GM21723 (cell line): ENCODE measurements around the gene MGRN1.
"Not testable (repeated sequence)": the region's sequence is repeated elsewhere in the genome, so short reads cannot be mapped to it uniquely, and the experiment has no call there.

Experiments
- ATAC-seq: cut with Tn5 transposase; IDR thresholded peaks from one replicate; pipeline ENCODE4 v1.9.1; 2021; ENCODE audit warnings: mild to moderate bottlenecking, moderate library complexity; ENCODE audit not compliant: unreplicated experiment

MGRN1 gene

DNA sequence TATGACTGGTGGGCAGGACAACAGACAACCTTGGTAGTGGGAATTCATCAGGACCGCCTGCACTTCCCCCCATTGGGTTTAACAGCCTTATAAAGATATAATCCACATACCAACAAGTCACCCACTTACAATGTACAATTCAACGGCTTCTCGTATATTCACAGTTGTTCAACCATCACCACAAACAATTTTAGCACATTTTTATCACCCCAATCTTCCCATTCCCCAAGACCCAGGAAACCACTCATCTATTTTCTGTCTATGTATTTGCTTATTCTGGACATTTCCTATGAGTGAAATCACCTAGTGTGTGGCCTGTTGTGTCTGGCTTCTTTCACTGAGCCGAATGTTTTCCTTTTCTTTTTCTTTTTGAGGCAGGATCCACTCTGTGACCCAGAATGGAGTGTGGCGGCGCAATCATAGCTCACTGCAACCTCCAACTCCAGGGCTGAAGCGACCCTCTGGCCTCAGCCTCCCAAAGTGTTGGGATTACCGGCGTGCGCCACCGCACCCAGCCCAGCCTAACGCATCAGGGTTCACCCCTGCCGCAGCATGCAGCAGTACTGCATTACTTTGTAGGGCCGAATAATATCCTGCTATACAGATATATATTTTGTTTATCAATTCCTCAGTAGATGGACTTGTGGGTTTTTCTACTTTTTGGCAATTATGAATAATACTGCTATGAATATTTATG, 98.6 kb downstream of the MGRN1 start:
- no peak for ATAC-seq

DNA sequence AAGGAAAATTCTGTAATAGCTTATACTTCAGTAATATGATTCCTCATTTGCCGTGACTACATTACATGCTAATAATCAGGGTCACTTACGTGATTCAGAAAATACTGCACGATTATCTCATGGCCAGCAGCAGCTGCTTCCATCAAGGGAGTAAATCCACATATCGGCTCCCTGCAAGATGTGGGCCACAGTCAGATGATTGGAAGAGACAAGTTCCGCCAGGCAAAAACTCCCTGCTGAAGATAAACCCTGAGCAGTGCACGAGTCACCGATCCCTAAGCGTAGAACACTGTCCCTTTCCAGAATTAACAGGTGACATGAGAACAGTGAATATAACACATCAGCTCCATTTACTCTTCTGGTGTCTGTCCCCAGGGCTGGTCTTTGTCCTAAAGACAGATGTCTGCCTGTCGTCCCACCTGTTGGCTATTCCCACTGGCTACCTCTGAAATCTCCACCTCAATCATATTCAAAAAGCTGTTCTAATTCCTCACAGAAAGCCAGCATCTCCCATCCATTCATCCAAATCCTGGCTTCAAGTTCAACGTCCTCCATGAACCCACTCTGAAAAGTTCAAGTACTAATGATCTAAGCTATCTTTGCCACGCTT, 100.1 kb downstream of the MGRN1 start:
- no peak for ATAC-seq

- no peak for ATAC-seq
Observed at GRCh38 chr16:4726616-4727015, 102.0 kb downstream of the MGRN1 start.

DNA sequence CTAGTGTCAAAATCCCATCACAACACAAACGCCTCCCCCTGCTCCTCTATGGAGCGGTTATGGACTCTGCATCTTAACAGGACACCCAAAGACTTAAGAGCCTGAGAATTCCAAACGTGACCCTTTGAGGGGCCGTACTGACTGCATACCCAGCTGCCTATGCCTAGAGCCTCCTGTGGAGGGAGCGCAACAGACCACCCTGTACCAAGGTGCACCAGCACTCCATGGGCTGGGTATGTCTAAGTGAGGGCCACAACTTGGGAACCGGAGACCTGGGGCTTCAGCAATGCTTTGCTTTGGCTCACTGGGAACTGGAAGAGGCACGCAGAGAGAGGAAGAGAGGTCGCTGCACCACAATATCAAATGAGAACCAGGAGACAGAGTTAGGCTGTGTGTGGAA, 104.0 kb downstream of the MGRN1 start:
- ATAC-seq: no peak

- ATAC-seq: no peak
Observed at GRCh38 chr16:4729876-4730275, 105.2 kb downstream of the MGRN1 start.

DNA sequence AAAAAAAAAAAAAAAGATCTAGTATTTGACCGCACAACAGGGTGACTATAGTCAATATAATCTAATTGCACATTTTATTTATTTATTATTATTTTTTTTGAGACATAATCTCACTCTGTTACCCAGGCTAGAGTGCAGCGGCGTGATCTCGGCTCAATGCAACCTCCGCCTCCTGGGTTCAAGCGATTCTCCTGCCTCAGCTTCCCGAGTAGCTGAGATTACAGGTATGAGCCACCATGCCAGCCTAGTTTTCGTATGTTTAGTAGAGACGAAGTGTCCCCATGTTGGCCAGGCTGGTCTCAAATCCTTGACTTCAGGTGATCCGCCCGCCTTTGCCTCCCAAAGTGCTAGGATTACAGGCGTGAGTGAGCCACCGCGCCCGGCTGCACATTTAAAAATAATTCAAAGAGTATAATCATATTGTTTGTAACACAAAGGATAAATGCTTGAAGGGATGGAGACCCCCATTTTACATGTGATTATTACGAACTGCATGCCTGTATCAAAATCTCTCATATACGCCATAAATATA, 108.7 kb downstream of the MGRN1 start:
- no peak for ATAC-seq

GRCh38 chr16:4733747-4734062, 109.1 kb downstream of the MGRN1 start:
- ATAC-seq: no peak

GRCh38 chr16:4734063-4734729, 109.6 kb downstream of the MGRN1 start, which contains the start of the genes ANKS3 and DNAAF8:
Gene ANKS3, minus strand, starts transcription at chr16:4734271. Its CDS starts 4,122 bp downstream, at chr16:4730149.
Gene DNAAF8, plus strand, starts transcription at chr16:4734537. Its CDS starts 1,978 bp downstream, at chr16:4736515.
- ATAC-seq: peak; percentile 73

DNA sequence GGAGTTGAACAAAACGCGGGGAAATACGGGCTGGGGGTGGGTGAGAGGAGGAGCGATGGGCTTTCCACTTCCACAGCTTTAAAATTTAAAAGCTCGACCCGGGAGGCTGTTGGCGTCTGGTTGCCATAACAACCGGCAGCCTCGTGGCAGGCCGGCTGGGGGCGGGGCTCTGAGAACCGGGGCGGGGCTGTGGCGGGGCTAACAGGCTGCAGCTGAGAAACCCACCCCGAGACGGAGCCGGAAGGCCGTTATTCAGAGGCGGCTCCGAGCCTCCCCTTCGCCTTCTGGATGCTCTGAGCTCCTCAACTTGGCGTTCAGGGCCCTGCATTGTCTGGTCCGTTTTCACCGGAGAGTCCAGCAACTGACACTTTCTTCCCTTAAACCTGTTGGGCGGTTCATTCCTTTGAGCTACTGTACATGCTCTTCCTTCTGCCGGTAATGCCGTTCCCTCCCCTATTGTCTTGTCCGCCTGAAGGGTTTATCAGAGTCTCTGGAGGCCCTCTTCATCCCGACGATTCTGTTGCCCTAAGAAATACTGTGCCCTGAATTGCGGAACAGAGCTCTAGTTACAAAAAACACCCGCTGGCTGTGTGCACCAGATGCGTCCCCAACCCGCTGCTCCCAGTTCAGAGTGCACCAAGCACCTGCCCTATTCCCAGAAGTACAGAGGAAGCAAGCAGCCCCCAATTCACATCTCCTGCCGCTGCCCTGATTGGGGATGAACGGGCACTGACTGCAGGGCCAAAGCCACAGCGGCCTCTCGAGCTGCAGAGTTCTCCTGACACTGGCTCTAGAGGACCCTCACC, 110.3 kb downstream of the MGRN1 start:
- peak; percentile 67 for ATAC-seq

DNA sequence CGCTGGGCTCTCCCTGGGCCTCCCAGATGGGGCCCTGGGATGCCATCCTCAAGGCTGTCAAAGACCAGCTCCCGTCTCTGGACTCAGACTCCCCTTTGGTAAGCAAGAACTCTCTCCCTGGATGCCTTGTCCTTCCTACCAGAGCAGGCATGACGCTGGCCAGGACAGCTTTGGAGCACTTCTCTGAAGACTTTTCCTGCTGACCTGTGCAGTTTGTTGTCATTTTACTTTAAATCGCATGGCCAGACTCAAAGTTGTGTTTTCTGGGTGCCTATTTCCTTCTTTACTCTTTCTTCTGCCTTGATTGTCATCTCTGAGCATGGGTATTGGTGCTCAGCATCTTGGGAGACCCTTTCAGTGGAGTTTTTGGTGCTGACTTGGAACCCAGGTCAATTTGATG, 111.9 kb downstream of the MGRN1 start:
- no peak for ATAC-seq

- no peak for ATAC-seq
Observed at GRCh38 chr16:4737545-4737944, 112.9 kb downstream of the MGRN1 start.

- not testable (repeated sequence) for ATAC-seq
Observed at GRCh38 chr16:4738370-4738769, 113.7 kb downstream of the MGRN1 start.
